Heart left ventricle (tissue), 13 donors: ENCODE measurements around the gene SLC38A11.

Experiments
- CTCF ChIP-seq, 12 donors: fragments of 200-600 bp; sonication (generic) in 4 of 12; IDR thresholded peaks; one replicate each; pipeline versions ENCODE4 v1.5.0 to v1.8.0; 2018 to 2022; ENCODE audit warnings: antibody characterized with exemption in 12 of 12, mild to moderate bottlenecking in 5 of 12
- POLR2A ChIP-seq, 2 donors: fragments of 450-650 bp; IDR thresholded peaks; one replicate each; pipeline ENCODE4 v1.6.1; 2017; ENCODE audit warnings: antibody characterized with exemption in 2 of 2, mild to moderate bottlenecking in 2 of 2, moderate library complexity in 2 of 2
- donor health status: ischemic (EF 13 %, LVEDD 7.1; RV severe dilation, severe dysfunction).
- donor health status: DM: no; HTN: yes; CAD: no.
- donor health status: DM: no; HTN: no; CAD: no.
- donor health status: ischemic (EF 25% LVEDD 6.9; RV normal size, moderate dysfunction).
- donor health status: ischemic (EF 25% LVEDD 5.7; RV mildly dilated, moderate dysfunction).
- donor health status: ischemic (EF 35%, LVEDD 5.7; RV mildly dilated, moderate dysfunction).
- donor health status: nonischemic (EF 11% LVEDD 7.7; RV severe dilation, severe dysfunction).
- donor health status: DM: yes; HTN: yes; CAD: no.
- donor health status: PGD.
- donor health status: ischemic (EF 29% LVEDD 5.4; RV normal size, mild dysfunction).
- donor health status: nonischemic (EF 23%, LVEDD 6.1; RV moderate dilation, normal function).

- TF ChIP-seq CTCF (IDR thresholded peaks at IDR 0.05) = no peak
- no peak for TF ChIP-seq POLR2A (IDR thresholded peaks at IDR 0.05)
Measured at GRCh38 chr2:164847981-164848741, 107.2 kb downstream of the SLC38A11 start.
